8988T (cell line): ENCODE results near the gene SAMD7.

ENCODE experiments used
- DNase-seq: peaks from one replicate; pipeline ENCODE4 v3.0.0; 2011

Gene SAMD7

DNA sequence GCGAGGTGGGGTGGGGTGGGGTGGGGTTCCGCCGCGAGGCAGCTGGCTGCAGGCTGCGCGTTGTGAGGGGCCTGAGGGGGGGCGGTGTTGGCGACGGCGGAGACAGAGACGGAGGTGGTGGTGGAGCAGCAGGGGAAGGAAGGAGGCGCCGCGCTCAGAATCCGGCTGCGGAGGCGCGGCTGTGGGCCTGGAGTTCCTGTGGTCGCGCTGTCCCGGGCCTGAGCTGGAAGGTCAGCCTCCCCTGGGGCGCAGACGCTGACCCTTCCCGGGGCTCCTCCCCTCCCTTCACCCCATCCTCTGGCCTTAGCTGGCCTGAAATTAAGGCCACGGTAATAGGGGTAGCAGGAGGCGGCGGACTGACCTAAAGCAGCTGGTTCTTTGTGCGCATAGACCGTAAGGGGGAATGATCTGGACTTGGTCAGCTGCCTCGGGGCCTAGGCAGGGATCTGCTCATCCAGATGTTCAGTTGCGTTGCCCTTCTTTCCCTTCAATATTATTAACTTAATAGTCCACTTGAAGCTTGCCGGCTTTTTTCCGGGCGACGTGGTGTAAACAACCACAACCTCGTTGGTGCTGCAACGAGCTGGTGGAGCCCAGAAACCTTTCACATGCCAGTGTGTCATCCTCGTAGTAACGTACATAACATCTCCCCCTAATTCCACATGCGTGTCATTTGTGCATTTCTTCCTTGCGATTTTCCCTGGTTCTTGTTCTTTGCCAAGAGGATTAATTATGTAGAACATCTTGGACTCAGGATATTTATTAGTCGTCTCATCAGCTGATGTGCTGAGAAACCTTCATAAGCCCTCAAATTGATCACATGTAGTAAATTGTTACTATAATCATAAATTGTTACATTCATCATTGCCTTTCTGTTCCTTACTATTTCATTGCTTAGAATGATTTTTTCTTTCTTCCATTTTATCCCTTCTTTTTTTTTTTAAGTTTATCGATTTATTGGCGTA lies 55.9 kb downstream of the SAMD7 start:
- DNase-seq = peak; percentile 18

DNA sequence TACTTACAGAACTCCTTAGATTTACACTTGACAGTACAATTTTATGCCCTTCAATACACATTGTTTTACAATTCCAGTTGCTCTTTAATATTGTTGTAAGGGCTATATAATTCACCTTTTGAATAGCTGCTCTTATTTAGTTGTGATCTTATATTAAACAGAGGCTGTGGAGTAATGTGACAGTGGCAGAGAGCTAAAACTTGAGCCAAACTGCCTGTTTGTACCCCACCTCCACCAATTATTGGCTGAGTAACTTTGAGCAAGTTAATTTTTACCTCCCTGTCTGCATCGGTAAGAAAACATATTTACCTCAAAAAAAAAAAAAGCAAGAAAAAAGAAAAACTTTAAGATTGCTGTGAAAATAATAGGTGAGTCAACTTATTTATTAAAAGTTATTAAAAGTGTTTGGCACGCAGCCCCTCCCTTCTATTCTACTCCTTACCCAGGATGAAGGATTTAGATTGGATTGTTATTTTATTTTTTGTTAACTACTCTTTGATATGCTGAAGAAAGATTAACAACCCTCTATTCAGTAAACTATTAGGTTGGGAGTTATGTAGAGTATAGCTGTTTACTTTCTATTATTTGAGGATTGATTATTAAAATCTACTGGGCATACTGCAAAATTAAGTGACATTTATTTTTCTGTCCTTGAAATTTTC lies 57.0 kb downstream of the SAMD7 start:
- DNase-seq = no peak

DNA sequence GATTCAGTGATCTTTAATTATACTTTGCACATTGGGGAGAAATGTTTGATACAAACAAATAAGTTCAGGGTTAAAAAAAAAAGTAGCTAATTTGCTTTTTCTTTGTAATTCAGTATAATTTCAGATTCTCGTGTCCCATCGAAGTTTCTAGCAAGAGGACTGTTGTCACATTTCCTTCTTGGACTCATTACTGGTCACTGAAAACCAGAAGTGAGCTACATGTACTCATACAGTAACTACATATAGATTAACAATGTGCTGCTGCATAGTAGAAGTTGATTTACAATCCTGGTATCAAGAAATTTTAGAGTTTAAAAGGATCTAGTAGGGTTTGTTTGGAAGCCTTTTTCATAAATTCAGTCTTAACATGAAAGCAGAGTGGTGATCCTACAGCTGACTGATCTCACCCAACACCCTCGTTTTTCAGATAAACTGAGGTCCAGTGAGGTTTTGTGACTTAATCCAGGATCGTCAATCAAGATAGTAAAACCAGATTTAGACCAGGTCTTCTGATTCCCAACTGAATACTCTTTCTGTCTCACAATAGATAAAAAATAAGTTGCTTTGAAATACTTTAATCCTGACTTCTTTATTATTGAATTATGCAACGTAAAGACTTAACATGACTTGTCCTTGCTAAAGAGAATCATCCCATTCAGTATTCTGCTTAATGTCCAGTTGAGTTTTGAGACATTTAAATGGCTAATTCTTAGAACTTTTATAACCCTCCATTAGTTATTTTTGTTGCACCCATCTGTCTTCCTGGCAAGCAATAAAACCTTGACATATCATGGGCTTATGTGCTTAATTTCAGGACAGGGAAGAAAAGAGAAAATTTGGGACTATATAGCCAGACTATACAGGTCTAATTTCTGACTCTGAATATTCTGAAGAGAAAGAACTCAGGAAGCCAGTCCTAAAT lies 58.1 kb downstream of the SAMD7 start:
- DNase-seq = no peak

DNA sequence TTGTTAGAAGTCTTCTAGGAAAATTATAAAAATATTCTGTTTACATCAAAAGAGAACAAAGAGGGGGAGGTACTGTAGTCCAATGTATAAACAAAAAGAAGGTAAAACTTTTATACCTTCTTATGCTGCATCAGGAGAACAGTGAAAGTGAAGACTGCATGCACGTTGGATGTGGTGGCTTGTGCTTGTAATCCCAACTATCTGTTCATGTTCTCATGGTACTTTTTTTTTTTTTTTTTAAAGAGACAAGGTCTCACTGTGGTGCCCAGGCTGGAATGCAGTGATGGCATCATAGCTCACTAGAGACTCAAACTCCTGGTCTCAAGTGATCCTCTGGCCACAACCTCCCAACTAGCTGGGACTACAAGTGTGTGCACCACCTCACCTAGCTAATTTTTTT lies 59.5 kb downstream of the SAMD7 start:
- DNase-seq = no peak

DNA sequence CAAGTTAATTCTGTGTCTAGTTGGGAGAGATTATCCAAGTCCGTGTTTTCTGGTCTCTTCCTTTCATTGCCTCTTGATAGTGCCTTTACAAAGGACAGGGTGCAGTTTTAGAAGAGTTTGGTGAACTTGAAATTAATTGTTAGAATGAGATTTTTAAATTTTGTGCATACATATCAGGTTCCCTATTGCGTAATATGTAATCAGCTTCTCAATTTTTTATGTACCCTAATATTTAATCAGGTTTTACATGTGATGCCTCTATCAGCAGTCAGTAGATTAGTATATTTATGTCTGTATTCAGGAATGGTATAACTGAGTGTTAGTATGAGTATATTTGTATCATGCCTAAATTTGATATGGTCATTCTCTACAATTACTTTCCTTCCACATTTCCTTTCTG lies 60.1 kb downstream of the SAMD7 start:
- DNase-seq = no peak

DNA sequence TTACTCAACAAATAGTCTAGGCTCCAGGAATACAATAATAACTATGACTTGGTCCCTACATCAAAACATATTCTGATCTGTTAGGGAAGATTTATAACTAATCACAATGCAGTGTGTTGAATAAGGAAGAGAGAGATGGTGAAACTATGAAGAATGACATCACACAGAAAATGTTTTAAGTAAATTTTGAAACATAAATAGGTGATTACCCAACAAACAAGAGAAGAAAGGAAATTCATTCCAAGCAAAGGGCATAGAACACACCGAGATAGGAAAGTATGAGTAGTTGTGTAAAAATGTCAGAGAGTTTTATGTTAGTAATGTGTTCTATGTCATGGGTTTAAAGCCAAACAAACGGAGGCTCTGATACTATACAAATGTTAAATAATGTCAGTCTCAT lies 68.7 kb downstream of the SAMD7 start:
- no peak for DNase-seq

DNA sequence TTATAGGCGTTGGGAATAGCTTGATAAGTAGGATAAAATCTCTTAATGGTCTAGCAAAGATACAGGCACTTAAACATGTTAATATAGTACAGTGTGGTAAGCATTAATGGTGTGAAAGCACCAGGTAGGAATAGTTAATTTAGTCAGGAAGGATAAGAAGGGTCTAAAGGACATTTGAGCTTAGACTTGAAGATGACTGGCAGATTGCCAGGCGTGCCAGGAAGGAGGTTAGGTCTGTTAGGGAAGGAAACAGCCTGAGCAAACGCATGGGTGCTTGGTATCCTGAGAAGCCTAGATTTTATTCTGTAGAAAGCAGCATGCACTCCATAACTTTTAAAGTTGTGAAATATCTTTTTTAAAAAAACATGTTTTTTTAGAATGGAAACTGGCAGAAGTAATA lies 72.9 kb downstream of the SAMD7 start:
- no peak for DNase-seq
